Measurements from ENCODE around the gene SGMS2. TPM values are rescaled to one million over a fixed set of nuclear protein-coding genes. Genes with fewer than 3 reads are reported as not detected.

SGMS2 gene
- total RNA-seq, 1 donor from 2014 or later: 7.5 TPM

DNA sequence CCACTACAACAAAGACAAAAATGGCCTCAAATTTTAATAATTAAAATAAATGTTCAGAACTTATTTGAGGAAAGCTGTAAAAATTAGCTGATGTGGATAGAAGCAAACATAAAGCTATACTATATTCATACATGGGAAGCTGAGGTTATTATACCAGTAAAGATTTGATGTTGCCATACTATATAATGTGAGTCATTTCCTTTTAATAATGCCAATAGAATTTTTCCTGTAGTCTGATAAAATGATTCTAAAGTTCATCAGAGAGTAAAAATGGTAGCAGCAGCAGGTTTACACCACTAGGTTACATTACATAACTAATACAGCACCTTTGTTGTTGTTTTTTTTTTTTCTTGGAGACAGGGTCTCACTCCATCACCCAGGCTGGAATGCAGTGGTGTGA lies 61.1 kb downstream of the SGMS2 start:
- no peak overlapping the region for H3K27ac Mint-ChIP-seq
- peaks cover 10% of the 10 kb centered on the region for H3K36me3 Mint-ChIP-seq
- peaks cover 34% of the 10 kb centered on the region for H3K9me3 Mint-ChIP-seq

DNA sequence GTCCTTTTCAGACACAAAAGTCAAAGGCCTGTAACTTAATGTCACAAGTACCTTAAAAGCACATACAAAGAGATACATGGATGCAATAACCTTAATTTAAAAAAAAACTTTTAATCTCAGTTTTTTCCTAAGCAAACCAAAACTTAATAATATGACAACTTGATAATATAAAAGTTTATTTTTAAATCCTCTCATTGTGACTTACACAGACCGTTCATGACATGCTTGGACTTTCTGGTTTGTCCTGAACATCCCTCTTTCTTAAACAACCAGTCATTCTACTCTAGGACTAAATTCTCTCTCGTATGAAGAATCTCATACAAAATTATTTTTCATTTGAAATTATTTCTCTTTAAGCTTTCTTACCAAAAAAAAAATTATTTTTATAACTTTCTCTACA lies 63.5 kb downstream of the SGMS2 start:
- Mint-ChIP-seq H3K27ac (no peak overlapping the region), H3K4me1 (peaks cover 3% of the 10 kb centered on the region), H3K27me3 (ENCODE audit: low read depth) (no peaks in the 10 kb centered on the region), H3K9me3 (peaks cover 35% of the 10 kb centered on the region), H3K4me3 (no peak overlapping the region), H3K36me3 (peaks cover 12% of the 10 kb centered on the region)
- DNase-seq (ENCODE audit: low spot score in 2 of 2, unreplicated experiment in 2 of 2): no peak
- TF ChIP-seq, protein P1, sequence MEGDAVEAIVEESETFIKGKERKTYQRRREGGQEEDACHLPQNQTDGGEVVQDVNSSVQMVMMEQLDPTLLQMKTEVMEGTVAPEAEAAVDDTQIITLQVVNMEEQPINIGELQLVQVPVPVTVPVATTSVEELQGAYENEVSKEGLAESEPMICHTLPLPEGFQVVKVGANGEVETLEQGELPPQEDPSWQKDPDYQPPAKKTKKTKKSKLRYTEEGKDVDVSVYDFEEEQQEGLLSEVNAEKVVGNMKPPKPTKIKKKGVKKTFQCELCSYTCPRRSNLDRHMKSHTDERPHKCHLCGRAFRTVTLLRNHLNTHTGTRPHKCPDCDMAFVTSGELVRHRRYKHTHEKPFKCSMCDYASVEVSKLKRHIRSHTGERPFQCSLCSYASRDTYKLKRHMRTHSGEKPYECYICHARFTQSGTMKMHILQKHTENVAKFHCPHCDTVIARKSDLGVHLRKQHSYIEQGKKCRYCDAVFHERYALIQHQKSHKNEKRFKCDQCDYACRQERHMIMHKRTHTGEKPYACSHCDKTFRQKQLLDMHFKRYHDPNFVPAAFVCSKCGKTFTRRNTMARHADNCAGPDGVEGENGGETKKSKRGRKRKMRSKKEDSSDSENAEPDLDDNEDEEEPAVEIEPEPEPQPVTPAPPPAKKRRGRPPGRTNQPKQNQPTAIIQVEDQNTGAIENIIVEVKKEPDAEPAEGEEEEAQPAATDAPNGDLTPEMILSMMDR (IDR thresholded peaks at IDR 0.05; ENCODE audit: unreplicated experiment): no peak

More for the DNA sequence above, 61.1 kb downstream of the SGMS2 start:
- no peak for DNase-seq (ENCODE audit: low spot score in 2 of 2, unreplicated experiment in 2 of 2)
- Mint-ChIP-seq H3K4me1 (no peaks in the 10 kb centered on the region), H3K4me3 (no peak overlapping the region), H3K27me3 (ENCODE audit: low read depth) (no peaks in the 10 kb centered on the region)
- TF ChIP-seq, protein P1 (IDR thresholded peaks at IDR 0.05; ENCODE audit: unreplicated experiment): no peak

DNA sequence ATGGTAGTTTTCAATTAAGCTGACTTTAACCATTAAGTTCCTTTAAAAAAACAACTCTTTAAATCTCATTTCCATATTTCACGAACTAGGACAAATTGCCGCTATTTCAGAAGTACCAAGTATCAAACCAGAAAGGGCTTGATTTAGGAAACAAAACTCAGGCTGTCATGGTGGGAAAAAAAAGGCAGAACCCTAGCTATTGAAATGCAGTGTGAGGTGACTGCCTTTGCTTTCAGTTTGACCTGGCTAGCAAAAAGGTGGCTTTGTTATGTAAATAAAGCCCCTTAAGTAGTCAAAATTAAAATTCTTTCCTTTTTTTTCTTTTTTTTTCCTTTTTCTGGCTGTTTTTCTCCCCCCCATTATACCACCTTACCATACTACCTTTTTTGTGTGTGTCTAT lies 66.0 kb downstream of the SGMS2 start:
- H3K27me3 Mint-ChIP-seq (ENCODE audit: low read depth): no peaks in the 10 kb centered on the region
- TF ChIP-seq, protein P1 (IDR thresholded peaks at IDR 0.05; ENCODE audit: unreplicated experiment): no peak
- H3K36me3 Mint-ChIP-seq: peaks cover 9% of the 10 kb centered on the region
- H3K4me3 Mint-ChIP-seq: no peak overlapping the region
- peaks cover 20% of the 10 kb centered on the region for H3K4me1 Mint-ChIP-seq
- no peak overlapping the region for H3K27ac Mint-ChIP-seq
- DNase-seq (ENCODE audit: low spot score in 2 of 2, unreplicated experiment in 2 of 2): no peak
- peaks cover 25% of the 10 kb centered on the region for H3K9me3 Mint-ChIP-seq

DNA sequence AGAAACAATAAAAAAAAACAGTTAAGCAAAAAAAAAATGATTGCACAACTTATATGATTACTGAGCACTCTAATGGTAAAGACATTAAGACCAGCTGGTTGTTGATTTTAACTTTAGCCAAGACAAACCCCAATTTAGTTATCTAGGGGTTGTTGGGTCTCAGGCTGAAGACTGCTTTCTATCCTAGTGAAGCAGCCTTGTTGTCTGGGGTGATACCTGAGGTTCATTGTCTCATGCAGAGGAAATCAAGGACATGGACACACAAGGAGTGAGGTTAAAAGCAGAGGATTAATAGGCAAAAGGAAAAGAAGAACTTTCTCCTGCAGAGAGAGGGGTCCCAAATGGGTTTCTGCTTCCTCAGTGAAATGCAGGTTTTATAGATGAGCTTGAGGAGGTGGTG lies 66.6 kb downstream of the SGMS2 start:
- peaks cover 9% of the 10 kb centered on the region for H3K36me3 Mint-ChIP-seq
- TF ChIP-seq, protein P1 (IDR thresholded peaks at IDR 0.05; ENCODE audit: unreplicated experiment): no peak

GRCh38 chr4:107893171-107894137 lies 68.7 kb downstream of the SGMS2 start:
- H3K4me3 Mint-ChIP-seq: no peak overlapping the region
- no peak overlapping the region for H3K27ac Mint-ChIP-seq
- no peaks in the 10 kb centered on the region for H3K27me3 Mint-ChIP-seq (ENCODE audit: low read depth)
- peaks cover 41% of the 10 kb centered on the region for H3K4me1 Mint-ChIP-seq
- TF ChIP-seq, protein P1 (IDR thresholded peaks at IDR 0.05; ENCODE audit: unreplicated experiment): no peak
- H3K36me3 Mint-ChIP-seq: peaks cover 9% of the 10 kb centered on the region
- DNase-seq (ENCODE audit: low spot score in 2 of 2, unreplicated experiment in 2 of 2): no peak
- peaks cover 21% of the 10 kb centered on the region for H3K9me3 Mint-ChIP-seq

More for the DNA sequence above, 66.6 kb downstream of the SGMS2 start:
- no peak overlapping the region for H3K27ac Mint-ChIP-seq
- peaks cover 25% of the 10 kb centered on the region for H3K9me3 Mint-ChIP-seq
- H3K4me1 Mint-ChIP-seq: peaks cover 26% of the 10 kb centered on the region
- no peak for DNase-seq (ENCODE audit: low spot score in 2 of 2, unreplicated experiment in 2 of 2)
- H3K27me3 Mint-ChIP-seq (ENCODE audit: low read depth): no peaks in the 10 kb centered on the region
- no peak overlapping the region for H3K4me3 Mint-ChIP-seq
